TTC549 (cell line): ENCODE measurements around the gene PACS1.

Source experiments
- FAIRE-seq: peaks from 2 replicates; lab custom pipeline; 2012; peaks lifted over from hg19 to GRCh38; lab: Jason Lieb, UNC

Gene PACS1

GRCh38 chr11:66291303-66291705 is 221.2 kb downstream of the PACS1 start:
- no peak for FAIRE-seq

- FAIRE-seq: no peak
These were observed 221.9 kb downstream of the PACS1 start, which contains the start of gene TMEM151A for GRCh38 chr11:66291706-66292542. Gene TMEM151A (plus strand): TSS chr11:66291894. CDS start chr11:66292014, 120 bp downstream.

- FAIRE-seq: no peak
These were observed 222.7 kb downstream of the PACS1 start for GRCh38 chr11:66292543-66293332.

GRCh38 chr11:66293352-66293751 is 223.3 kb downstream of the PACS1 start:
- no peak for FAIRE-seq

- FAIRE-seq: no peak
These were observed 223.9 kb downstream of the PACS1 start for GRCh38 chr11:66293777-66294625.
